Osteoblast (primary cell): ENCODE measurements around the gene ZMIZ1. TPM values are rescaled to one million over a fixed set of nuclear protein-coding genes. Genes with fewer than 3 reads are reported as not detected.

ENCODE experiments used
- DNase-seq: peaks from one replicate; pipeline ENCODE4 v3.0.0; 2011; ENCODE audit warnings: low spot score, mixed read lengths; ENCODE audit not compliant: insufficient read length; ENCODE audit errors: missing footprints
- H2AFZ ChIP-seq: 2 replicates; pipeline ENCODE4 v1.6.0; 2011; ENCODE audit warnings: mild to moderate bottlenecking, low read length
- H3K27ac ChIP-seq: 2 replicates; pipeline ENCODE4 v1.5.1; 2011; ENCODE audit warnings: mild to moderate bottlenecking, low read depth, low read length, moderate library complexity
- H3K27me3 ChIP-seq: 2 replicates; pipeline ENCODE4 v1.6.0; 2012; ENCODE audit warnings: mild to moderate bottlenecking, control low read depth, inconsistent platforms, low read length, moderate library complexity; ENCODE audit not compliant: insufficient read depth
- H3K36me3 ChIP-seq: 2 replicates; pipeline ENCODE4 v1.5.1; 2011; ENCODE audit warnings: mild to moderate bottlenecking, low read length, control low read depth, moderate library complexity; ENCODE audit not compliant: insufficient read depth
- H3K4me1 ChIP-seq: 2 replicates; pipeline ENCODE4 v1.5.1; 2011; ENCODE audit warnings: mild to moderate bottlenecking, low read length, control low read depth, moderate library complexity; ENCODE audit not compliant: insufficient read depth
- H3K4me2 ChIP-seq: 2 replicates; pipeline ENCODE4 v1.6.0; 2011; ENCODE audit warnings: mild to moderate bottlenecking, low read length; ENCODE audit not compliant: insufficient read depth
- H3K4me3 ChIP-seq: fragments of 200-600 bp; sonication (generic); 3 replicates; pipeline ENCODE4 v1.5.1; 2012; ENCODE audit warnings: mild to moderate bottlenecking, low read length, inconsistent platforms; ENCODE audit not compliant: insufficient read depth
- H3K79me2 ChIP-seq: 2 replicates; pipeline ENCODE4 v1.6.0; 2012; ENCODE audit warnings: mild to moderate bottlenecking, low read length, control low read depth, inconsistent platforms; ENCODE audit not compliant: insufficient read depth
- H3K9me3 ChIP-seq: 2 replicates; pipeline ENCODE4 v1.5.1; 2011; ENCODE audit warnings: low read depth, low read length, control low read depth
- H4K20me1 ChIP-seq: 2 replicates; pipeline ENCODE4 v1.6.0; 2012; ENCODE audit warnings: mild to moderate bottlenecking, low read length, control low read depth; ENCODE audit not compliant: insufficient read depth
- CTCF ChIP-seq: IDR thresholded peaks from 2 replicates; pipeline ENCODE4 v1.5.1; 2011; ENCODE audit warnings: mild to moderate bottlenecking, low read depth, low read length, moderate library complexity; ENCODE audit errors: extremely low read depth
- total RNA-seq: library from RNA; depleted of rRNA; stranded (reverse); fragments of >200 nt; gene quantifications from 2 replicates; pipeline ENCODE4 v1.2.3, GENCODE V29; 2012

The ZMIZ1 gene
- total RNA-seq, 1 donor: 40.9 TPM

DNA sequence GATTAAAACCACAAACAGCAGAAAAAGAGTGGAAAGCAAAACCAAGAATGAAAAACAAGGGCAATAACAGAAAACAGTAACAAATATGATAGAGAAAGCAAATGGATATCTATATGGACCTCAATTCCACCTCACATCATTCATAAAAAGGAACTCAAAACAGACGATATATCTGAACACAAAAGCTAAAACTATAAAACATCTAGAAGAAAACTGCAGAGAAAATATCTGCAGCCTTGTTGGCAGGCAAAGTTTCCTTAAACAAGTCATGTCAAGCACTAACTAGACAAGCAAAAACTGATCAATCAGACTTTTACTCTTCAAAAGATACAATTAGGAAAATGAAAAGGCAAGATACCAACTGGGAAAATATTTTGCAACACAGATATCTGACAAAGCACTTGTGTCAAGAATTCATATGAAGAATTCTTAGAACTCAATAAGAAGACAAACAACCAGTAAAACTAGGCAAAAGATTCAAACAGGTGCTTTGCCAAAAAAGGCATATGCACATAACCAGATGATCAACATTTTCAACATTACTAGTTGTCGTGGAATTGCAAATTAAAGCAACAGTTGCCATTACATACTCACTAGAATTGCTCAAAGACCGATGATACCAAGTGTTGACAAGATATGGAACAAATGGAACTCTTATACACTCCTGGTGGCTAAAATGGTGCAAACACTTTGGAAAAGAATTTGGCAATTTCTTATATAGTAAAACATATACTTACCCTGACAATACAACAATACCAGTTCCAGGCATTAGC, 25.9 kb upstream of the ZMIZ1 start:
- Histone ChIP-seq H3K4me3 (no peak overlapping the region), H3K79me2 (no peaks in the 10 kb centered on the region), H3K36me3 (no peaks in the 10 kb centered on the region), H2AFZ (no peak overlapping the region), H3K4me2 (no peak overlapping the region), H3K27me3 (peaks cover 32% of the 10 kb centered on the region), H4K20me1 (no peaks in the 10 kb centered on the region), H3K27ac (no peak overlapping the region), H3K9me3 (no peaks in the 10 kb centered on the region), H3K4me1 (no peaks in the 10 kb centered on the region)
- no peak for TF ChIP-seq CTCF
- no peak for DNase-seq

- Histone ChIP-seq H3K9me3 (no peaks in the 10 kb centered on the region), H3K4me3 (no peak overlapping the region), H3K79me2 (no peaks in the 10 kb centered on the region), H3K27me3 (peaks cover 32% of the 10 kb centered on the region), H3K4me2 (no peak overlapping the region), H4K20me1 (no peaks in the 10 kb centered on the region), H2AFZ (no peak overlapping the region), H3K36me3 (no peaks in the 10 kb centered on the region), H3K27ac (no peak overlapping the region), H3K4me1 (no peaks in the 10 kb centered on the region)
- TF ChIP-seq CTCF: no peak
- DNase-seq: peak; percentile 13
Observed at GRCh38 chr10:79044036-79044632, 24.6 kb upstream of the ZMIZ1 start.

- no peak overlapping the region for H3K27ac ChIP-seq
- no peak for TF ChIP-seq CTCF
- peaks cover 32% of the 10 kb centered on the region for H3K27me3 ChIP-seq
- no peak overlapping the region for H3K4me3 ChIP-seq
- peaks cover under 1% of the 10 kb centered on the region for H3K4me1 ChIP-seq
- H3K36me3 ChIP-seq: no peaks in the 10 kb centered on the region
- no peak overlapping the region for H2AFZ ChIP-seq
- no peaks in the 10 kb centered on the region for H3K79me2 ChIP-seq
- no peaks in the 10 kb centered on the region for H4K20me1 ChIP-seq
- H3K4me2 ChIP-seq: no peak overlapping the region
- no peaks in the 10 kb centered on the region for H3K9me3 ChIP-seq
- peak; percentile 22 for DNase-seq
Observed at GRCh38 chr10:79044846-79045245, 23.9 kb upstream of the ZMIZ1 start.

- no peak overlapping the region for H3K27ac ChIP-seq
- DNase-seq: peak; percentile 54
- peaks cover 27% of the 10 kb centered on the region for H3K27me3 ChIP-seq
- no peaks in the 10 kb centered on the region for H3K9me3 ChIP-seq
- TF ChIP-seq CTCF: no peak
- no peaks in the 10 kb centered on the region for H3K79me2 ChIP-seq
- no peak overlapping the region for H2AFZ ChIP-seq
- no peaks in the 10 kb centered on the region for H4K20me1 ChIP-seq
- H3K4me2 ChIP-seq: no peak overlapping the region
- H3K36me3 ChIP-seq: no peaks in the 10 kb centered on the region
- peaks cover 8% of the 10 kb centered on the region for H3K4me1 ChIP-seq
- no peak overlapping the region for H3K4me3 ChIP-seq
Observed at GRCh38 chr10:79045566-79046175, 23.1 kb upstream of the ZMIZ1 start.
